Body of pancreas (tissue), 4 donors: ENCODE measurements around the gene IGFALS. TPM values are rescaled to one million over a fixed set of nuclear protein-coding genes. Genes with fewer than 3 reads are reported as not detected.

ENCODE experiments used
- ATAC-seq: fragments of 150-250 bp; one replicate; pipeline ENCODE4 v1.9.1; 2016
- DNase-seq, 4 donors: peaks; one replicate each; pipeline ENCODE4 v3.0.0-alpha.2; 2019
- H3K27ac ChIP-seq, 4 donors: fragments of 200-600 bp; sonication (generic); 1 replicate in 3 of 4; 2 replicates in 1 of 4; pipeline versions ENCODE4 v1.5.1 to v1.6.1; 2016 to 2019; ENCODE audit warnings: mild to moderate bottlenecking in 1 of 4, mixed read lengths in 1 of 4, moderate library complexity in 1 of 4
- H3K27me3 ChIP-seq, 2 donors: fragments of 200-600 bp; sonication (generic); one replicate each; pipeline ENCODE4 v1.6.0; 2016; ENCODE audit warnings: mild to moderate bottlenecking in 1 of 2
- H3K36me3 ChIP-seq, 2 donors: fragments of 200-600 bp; sonication (generic); replicated peaks in 1 of 2; 2 replicates each; pipeline ENCODE4 v1.5.1; 2016; ENCODE audit warnings: low read depth in 2 of 2; ENCODE audit not compliant: insufficient read depth in 1 of 2
- H3K4me1 ChIP-seq: fragments of 200-600 bp; sonication (generic); one replicate; pipeline ENCODE4 v1.6.0; 2016
- H3K4me3 ChIP-seq, 2 donors: fragments of 200-600 bp; sonication (generic); 1 replicate in 1 of 2; 2 replicates in 1 of 2; pipeline ENCODE4 v1.5.1; 2016 to 2019
- H3K9me3 ChIP-seq, 3 donors: fragments of 200-600 bp; sonication (generic); 1 replicate in 2 of 3; 2 replicates in 1 of 3; pipeline ENCODE4 v1.5.1; 2016
- CTCF ChIP-seq, 7 experiments: fragments of 450-650 bp in 4 of 7; fragments of 200-600 bp in 3 of 7; sonication (generic) in 3 of 7; IDR thresholded peaks; one replicate each; pipeline ENCODE4 v1.5.1; 2016 to 2019; ENCODE audit warnings: antibody characterized with exemption in 7 of 7
- POLR2A ChIP-seq, 3 donors: fragments of 450-650 bp; IDR thresholded peaks; one replicate each; pipeline ENCODE4 v1.6.1; 2016; ENCODE audit warnings: antibody characterized with exemption in 3 of 3, mild to moderate bottlenecking in 2 of 3
- WGBS, 2 donors: methylation state at CpG; one replicate each; pipeline ENCODE4 v1.1.5; 2017; 5-methylcytosine and 5-hydroxymethylcytosine counted together
- intact Hi-C: fragments of 100-400 bp; cut with DNase I; formaldehyde crosslinking; loops from one replicate; pipeline ENCODE4 v1.15.1; 2023
- total RNA-seq, 2 donors: library from RNA; depleted of rRNA; stranded (reverse); fragments of >200 nt; gene quantifications; one replicate each; pipeline ENCODE4 v1.1.0, GENCODE V29; 2016

Gene IGFALS
- total RNA-seq, 2 donors from 2014 or later = 5.2 to 9.2 TPM

- intact Hi-C loops = no loop called here
- H3K27me3 ChIP-seq = no peaks in the 10 kb centered on the region
- no peaks in the 10 kb centered on the region for H3K9me3 ChIP-seq
- no peak overlapping the region for H3K27ac ChIP-seq
- ATAC-seq (no peak), DNase-seq (no peak)
- WGBS, 2 donors = 90 to 93% methylated on average over 22 to 40 of the region's 41 CpGs
- TF ChIP-seq POLR2A (IDR thresholded peaks at IDR 0.05) = no peak
- TF ChIP-seq CTCF (IDR thresholded peaks at IDR 0.05) = no peak
- no peak overlapping the region for H3K4me3 ChIP-seq
- peaks cover 29% of the 10 kb centered on the region for H3K4me1 ChIP-seq
- H3K36me3 ChIP-seq = peaks cover 9 to 22% of the 10 kb centered on the region in 2 donors
These were observed 25.3 kb downstream of the IGFALS start for GRCh38 chr16:1768061-1768766.

GRCh38 chr16:1767116-1767994 lies 26.1 kb downstream of the IGFALS start:
- H3K4me1 ChIP-seq = peaks cover 27% of the 10 kb centered on the region
- H3K27ac ChIP-seq = no peak overlapping the region
- DNase-seq (no peak), ATAC-seq (no peak)
- no peaks in the 10 kb centered on the region for H3K27me3 ChIP-seq
- TF ChIP-seq CTCF (IDR thresholded peaks at IDR 0.05) (no peak), POLR2A (IDR thresholded peaks at IDR 0.05) (no peak)
- intact Hi-C loops = no loop called here
- no peaks in the 10 kb centered on the region for H3K9me3 ChIP-seq
- 91 to 92% methylated on average over 11 to 34 of the region's 42 CpGs for WGBS, 2 donors
- peaks cover 12 to 22% of the 10 kb centered on the region in 2 donors for H3K36me3 ChIP-seq
- no peak overlapping the region for H3K4me3 ChIP-seq

GRCh38 chr16:1766701-1767100 lies 26.8 kb downstream of the IGFALS start:
- intact Hi-C loops = no loop called here
- 94% methylated on average over 15 of the region's 18 CpGs; no CpG with 5 or more reads in 1 of the 2 donors for WGBS, 2 donors
- no peak for TF ChIP-seq POLR2A (IDR thresholded peaks at IDR 0.05)
- Histone ChIP-seq H3K27me3 (no peaks in the 10 kb centered on the region), H3K4me1 (peaks cover 20% of the 10 kb centered on the region), H3K9me3 (no peaks in the 10 kb centered on the region), H3K4me3 (no peak overlapping the region), H3K36me3 (peaks cover 12 to 22% of the 10 kb centered on the region in 2 donors), H3K27ac (no peak overlapping the region)
- DNase-seq (no peak), ATAC-seq (no peak)

- TF ChIP-seq CTCF (IDR thresholded peaks at IDR 0.05) = no peak
- TF ChIP-seq POLR2A (IDR thresholded peaks at IDR 0.05) = no peak
- no peaks in the 10 kb centered on the region for H3K9me3 ChIP-seq
- H3K27me3 ChIP-seq = no peaks in the 10 kb centered on the region
- ATAC-seq (no peak), DNase-seq (no peak)
- H3K4me3 ChIP-seq = no peak overlapping the region
- H3K36me3 ChIP-seq = peaks cover 12 to 22% of the 10 kb centered on the region in 2 donors
- whole genome bisulfite sequencing, 2 donors = 86% methylated on average over 15 of the region's 19 CpGs; no CpG with 5 or more reads in 1 of the 2 donors
- no peak overlapping the region for H3K27ac ChIP-seq
- H3K4me1 ChIP-seq = peaks cover 19% of the 10 kb centered on the region
- intact Hi-C loops = no loop called here
These were observed 27.3 kb downstream of the IGFALS start for GRCh38 chr16:1766231-1766630.

GRCh38 chr16:1765826-1766225 lies 27.7 kb downstream of the IGFALS start:
- intact Hi-C loops = no loop called here
- Histone ChIP-seq H3K9me3 (no peaks in the 10 kb centered on the region), H3K4me1 (peaks cover 17% of the 10 kb centered on the region), H3K4me3 (no peak overlapping the region), H3K36me3 (peaks cover 15 to 24% of the 10 kb centered on the region in 2 donors), H3K27ac (no peak overlapping the region), H3K27me3 (no peaks in the 10 kb centered on the region)
- 89 to 91% methylated on average over 17 to 22 of the region's 22 CpGs for WGBS, 2 donors
- TF ChIP-seq CTCF (IDR thresholded peaks at IDR 0.05) (no peak), POLR2A (IDR thresholded peaks at IDR 0.05) (no peak)
- ATAC-seq = no peak
- no peak for DNase-seq
